OCI-LY3 (cell line): Measurements from ENCODE around the gene AFTPH.

Experiments
- H2AFZ ChIP-seq: fragments of 200-600, 300-600 bp; shearing (Covaris generic); 2 replicates; pipeline ENCODE4 v1.6.0; 2014; ENCODE audit warnings: antibody characterized with exemption, low read depth, low read length
- H3K27ac ChIP-seq: fragments of 200-600, 300-600 bp; sonication (generic); 2 replicates; pipeline ENCODE4 v1.5.1; 2014; ENCODE audit warnings: mild to moderate bottlenecking, low read length, moderate library complexity, mixed read lengths
- H3K27me3 ChIP-seq: fragments of 200-600, 300-600 bp; sonication (generic); 2 replicates; pipeline ENCODE4 v1.6.1; 2014; ENCODE audit warnings: low read depth, low read length, mixed read lengths
- H3K36me3 ChIP-seq: fragments of 200-600, 300-600 bp; sonication (generic); replicated peaks from 2 replicates; pipeline ENCODE3; 2014; ENCODE audit warnings: low read depth, low read length, mixed read lengths
- H3K4me1 ChIP-seq: fragments of 300-600, 200-600 bp; sonication (generic); 2 replicates; pipeline ENCODE4 v1.6.1; 2014; ENCODE audit warnings: low read length, mixed read lengths
- H3K4me2 ChIP-seq: fragments of 200-600, 300-600 bp; sonication (generic); 2 replicates; pipeline ENCODE4 v1.6.1; 2014; ENCODE audit warnings: low read length, mixed read lengths
- H3K4me3 ChIP-seq: fragments of 300-600, 200-600 bp; sonication (generic); 2 replicates; pipeline ENCODE4 v1.5.1; 2014; ENCODE audit warnings: antibody characterized with exemption, mild to moderate bottlenecking, low read length, moderate library complexity
- H3K79me2 ChIP-seq: fragments of 300-600, 200-600 bp; shearing (Covaris generic); 2 replicates; pipeline ENCODE4 v1.6.1; 2014; ENCODE audit warnings: mild to moderate bottlenecking, low read length, mixed read lengths
- H3K9ac ChIP-seq: fragments of 300-600, 200-600 bp; shearing (Covaris generic); 2 replicates; pipeline ENCODE4 v1.6.0; 2014; ENCODE audit warnings: mild to moderate bottlenecking, low read length, moderate library complexity
- H3K9me3 ChIP-seq: fragments of 200-600, 300-600 bp; shearing (Covaris generic); 2 replicates; pipeline ENCODE4 v1.6.1; 2014; ENCODE audit warnings: low read length, mixed read lengths; ENCODE audit not compliant: insufficient read depth
- H4K20me1 ChIP-seq: fragments of 200-600, 300-600 bp; sonication (generic); 2 replicates; pipeline ENCODE4 v1.6.1; 2016; ENCODE audit warnings: low read length, mixed read lengths; ENCODE audit not compliant: insufficient read depth
- CTCF ChIP-seq: fragments of 200-600, 300-600 bp; sonication (generic); IDR thresholded peaks from 2 replicates; pipeline ENCODE4 v1.5.1; 2014; ENCODE audit warnings: antibody characterized with exemption, low read length, low read depth
- EZH2phosphoT487 ChIP-seq: fragments of 200-600 bp; shearing (Covaris generic); IDR thresholded peaks from 2 replicates; pipeline ENCODE4 v1.6.1; 2018; ENCODE audit warnings: antibody characterized with exemption, mixed run types, low read depth

Gene AFTPH

GRCh38 chr2:64543008-64543697, 19.0 kb downstream of the AFTPH start:
- no peak overlapping the region for H2AFZ ChIP-seq
- peaks cover 3% of the 10 kb centered on the region for H3K36me3 ChIP-seq
- H3K9me3 ChIP-seq = no peaks in the 10 kb centered on the region
- H3K4me2 ChIP-seq = no peak overlapping the region
- no peak overlapping the region for H3K4me3 ChIP-seq
- no peak overlapping the region for H3K9ac ChIP-seq
- H3K4me1 ChIP-seq = peaks cover 46% of the 10 kb centered on the region
- no peak overlapping the region for H3K27ac ChIP-seq
- no peaks in the 10 kb centered on the region for H3K27me3 ChIP-seq
- H4K20me1 ChIP-seq = peaks cover 79% of the 10 kb centered on the region
- no peak for TF ChIP-seq CTCF
- no peak for TF ChIP-seq EZH2phosphoT487
- peaks cover 93% of the 10 kb centered on the region for H3K79me2 ChIP-seq

DNA sequence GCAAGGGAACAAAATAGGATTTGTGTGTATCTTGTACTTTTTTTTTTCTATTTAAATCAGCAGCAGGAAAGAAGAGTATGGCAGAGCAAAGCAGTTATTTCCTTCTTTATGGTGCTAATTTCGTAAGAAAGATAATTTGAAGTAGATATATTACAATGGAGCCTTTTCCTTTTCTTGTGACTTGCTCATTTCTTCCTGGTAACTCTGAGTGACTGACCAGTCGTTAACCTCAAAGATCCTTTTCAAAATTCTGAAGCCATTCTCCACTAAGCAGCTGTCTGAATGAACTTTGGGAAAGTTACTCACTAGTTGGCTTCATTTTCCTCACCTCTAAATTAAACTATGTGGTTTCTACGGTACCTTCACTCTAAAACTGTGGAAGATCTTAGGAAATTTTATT, 24.6 kb downstream of the AFTPH start:
- H3K4me3 ChIP-seq = no peak overlapping the region
- no peak overlapping the region for H3K9ac ChIP-seq
- peaks cover 54% of the 10 kb centered on the region for H3K79me2 ChIP-seq
- H3K27ac ChIP-seq = no peak overlapping the region
- H3K36me3 ChIP-seq = peaks cover 41% of the 10 kb centered on the region
- no peak for TF ChIP-seq EZH2phosphoT487
- TF ChIP-seq CTCF = no peak
- no peak overlapping the region for H2AFZ ChIP-seq
- H4K20me1 ChIP-seq = peaks cover 61% of the 10 kb centered on the region
- H3K4me2 ChIP-seq = no peak overlapping the region
- no peaks in the 10 kb centered on the region for H3K27me3 ChIP-seq
- H3K4me1 ChIP-seq = no peaks in the 10 kb centered on the region
- H3K9me3 ChIP-seq = no peaks in the 10 kb centered on the region

DNA sequence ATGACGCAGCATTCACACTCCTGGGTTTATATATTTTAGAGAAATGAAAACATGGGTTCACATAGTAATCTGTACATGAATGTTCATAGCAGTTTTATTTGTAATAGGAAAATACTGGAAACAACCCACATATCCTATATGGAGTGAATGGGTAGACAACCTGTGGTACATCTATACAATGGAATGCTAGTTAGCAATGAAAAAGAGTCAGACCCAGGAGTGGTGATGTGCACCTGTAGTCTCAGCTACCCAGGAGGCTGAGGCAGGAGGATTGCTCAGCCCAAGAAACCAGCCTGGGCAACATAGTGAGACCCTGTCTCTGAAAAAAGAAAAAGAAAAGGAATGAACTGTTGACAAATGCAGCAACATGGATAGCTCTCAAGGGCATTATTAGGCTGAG, 25.9 kb downstream of the AFTPH start:
- Histone ChIP-seq H4K20me1 (peaks cover 60% of the 10 kb centered on the region), H3K79me2 (peaks cover 41% of the 10 kb centered on the region), H3K4me2 (no peak overlapping the region), H3K9me3 (no peaks in the 10 kb centered on the region), H2AFZ (no peak overlapping the region), H3K4me1 (no peaks in the 10 kb centered on the region), H3K36me3 (peaks cover 39% of the 10 kb centered on the region), H3K27ac (no peak overlapping the region), H3K9ac (no peak overlapping the region), H3K27me3 (no peaks in the 10 kb centered on the region), H3K4me3 (no peak overlapping the region)
- TF ChIP-seq CTCF = no peak
- no peak for TF ChIP-seq EZH2phosphoT487

DNA sequence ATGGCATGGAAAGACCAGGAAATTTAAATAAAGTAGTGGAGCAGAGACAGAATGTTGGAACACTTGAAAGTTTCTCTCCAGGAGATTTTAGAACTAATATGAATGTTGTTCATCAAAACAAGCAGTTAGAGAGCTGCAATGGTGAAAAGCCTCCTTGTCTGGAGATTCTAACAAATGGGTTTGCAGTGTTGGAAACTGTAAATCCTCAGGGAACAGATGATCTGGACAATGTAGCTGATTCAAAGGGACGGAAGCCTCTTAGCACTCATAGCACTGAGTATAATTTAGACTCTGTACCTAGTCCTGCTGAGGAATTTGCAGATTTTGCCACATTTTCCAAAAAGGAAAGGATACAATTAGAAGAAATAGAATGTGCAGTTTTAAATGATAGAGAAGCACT, 27.7 kb downstream of the AFTPH start:
- Histone ChIP-seq H2AFZ (no peak overlapping the region), H3K9me3 (no peaks in the 10 kb centered on the region), H3K36me3 (peaks cover 45% of the 10 kb centered on the region), H3K4me3 (no peak overlapping the region), H3K79me2 (peaks cover 41% of the 10 kb centered on the region), H3K4me2 (no peak overlapping the region), H4K20me1 (peaks cover 62% of the 10 kb centered on the region), H3K27ac (no peak overlapping the region), H3K27me3 (no peaks in the 10 kb centered on the region), H3K4me1 (peaks cover 3% of the 10 kb centered on the region), H3K9ac (no peak overlapping the region)
- no peak for TF ChIP-seq CTCF
- no peak for TF ChIP-seq EZH2phosphoT487
